ENCODE results near the gene DYNC2LI1.

Gene DYNC2LI1

GRCh38 chr2:43758739-43759138 is 15.1 kb upstream of the DYNC2LI1 start:
- DNase-seq, result no peak
- in situ Hi-C loops (cut with MboI; ENCODE audit: low pct_unique_long_range_greater_than_20kb, low sequenced_read_pairs), result no loop called here

DNA sequence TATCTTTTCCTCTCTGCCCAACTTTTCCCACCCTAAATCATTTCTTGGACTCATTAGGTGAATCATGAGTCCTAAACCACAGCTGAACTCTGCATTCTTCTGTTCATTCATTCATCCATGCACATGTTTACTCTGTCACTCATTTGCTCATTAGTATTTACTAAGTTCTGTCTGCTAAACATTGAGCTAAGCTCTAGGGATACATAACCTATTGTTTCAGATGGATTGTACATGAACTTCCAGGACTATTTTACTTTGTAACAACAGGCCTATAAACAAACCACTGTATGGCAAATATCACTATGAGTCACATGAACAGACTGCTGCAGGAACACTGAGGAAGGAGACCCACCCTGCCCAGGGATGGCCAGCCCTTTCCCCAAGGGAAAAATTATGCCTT is 14.6 kb upstream of the DYNC2LI1 start:
- in situ Hi-C loops (cut with MboI; ENCODE audit: low pct_unique_long_range_greater_than_20kb, low sequenced_read_pairs), result no loop called here
- DNase-seq, result no peak

DNA sequence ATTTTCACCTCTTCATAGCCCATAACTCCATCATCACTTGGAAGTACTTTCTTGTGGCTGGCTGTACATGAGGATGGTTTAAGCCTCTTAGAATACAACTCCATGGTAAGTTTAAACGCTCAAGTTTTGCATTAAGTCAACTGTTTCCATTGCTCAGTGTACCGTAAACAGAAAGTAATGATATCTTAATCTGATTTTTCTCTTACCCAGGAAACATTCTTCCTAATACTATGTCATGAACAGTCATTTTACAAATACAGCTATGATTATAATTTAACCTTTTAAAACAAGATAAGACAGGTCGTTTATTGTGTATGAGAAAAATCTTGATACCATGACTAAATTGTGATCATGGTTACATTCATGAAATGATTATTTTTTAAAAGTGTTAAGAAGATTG is 11.6 kb upstream of the DYNC2LI1 start:
- in situ Hi-C loops (cut with MboI; ENCODE audit: low pct_unique_long_range_greater_than_20kb, low sequenced_read_pairs), result no loop called here
- no peak for DNase-seq

GRCh38 chr2:43763091-43763490 is 10.7 kb upstream of the DYNC2LI1 start:
- no peak for DNase-seq
- in situ Hi-C loops (cut with MboI; ENCODE audit: low pct_unique_long_range_greater_than_20kb, low sequenced_read_pairs), result no loop called here

GRCh38 chr2:43764086-43764705 is 9.6 kb upstream of the DYNC2LI1 start:
- in situ Hi-C loops (cut with MboI; ENCODE audit: low pct_unique_long_range_greater_than_20kb, low sequenced_read_pairs), result no loop called here
- no peak for DNase-seq

GRCh38 chr2:43766006-43766405 is 7.8 kb upstream of the DYNC2LI1 start:
- no peak for DNase-seq
- in situ Hi-C loops (cut with MboI; ENCODE audit: low pct_unique_long_range_greater_than_20kb, low sequenced_read_pairs), result no loop called here

DNA sequence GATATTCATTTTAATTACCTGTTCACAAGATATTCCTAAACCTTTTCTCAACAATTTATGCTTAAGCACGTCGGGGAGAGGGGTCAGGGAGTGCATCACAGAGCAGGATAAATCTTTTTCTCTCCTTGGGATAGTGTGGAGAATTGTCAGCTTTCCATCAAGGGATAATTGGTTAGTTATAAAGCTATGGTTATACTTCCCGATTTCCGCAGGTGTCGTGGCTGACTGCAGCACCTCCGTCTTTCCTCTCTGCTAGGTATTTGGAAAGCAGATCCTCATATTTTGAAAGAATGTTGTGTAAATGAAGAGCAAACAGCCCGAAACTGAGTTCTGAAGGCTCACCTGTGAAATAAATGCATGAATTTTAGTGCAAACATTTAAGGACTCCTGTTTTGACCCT is 778 bp downstream of the DYNC2LI1 start:
- in situ Hi-C loops (cut with MboI; ENCODE audit: low pct_unique_long_range_greater_than_20kb, low sequenced_read_pairs), result no loop called here
- no peak for DNase-seq

GRCh38 chr2:43776324-43776723 is 2.5 kb downstream of the DYNC2LI1 start:
- DNase-seq, result no peak
- in situ Hi-C loops (cut with MboI; ENCODE audit: low pct_unique_long_range_greater_than_20kb, low sequenced_read_pairs), result no loop called here

DNA sequence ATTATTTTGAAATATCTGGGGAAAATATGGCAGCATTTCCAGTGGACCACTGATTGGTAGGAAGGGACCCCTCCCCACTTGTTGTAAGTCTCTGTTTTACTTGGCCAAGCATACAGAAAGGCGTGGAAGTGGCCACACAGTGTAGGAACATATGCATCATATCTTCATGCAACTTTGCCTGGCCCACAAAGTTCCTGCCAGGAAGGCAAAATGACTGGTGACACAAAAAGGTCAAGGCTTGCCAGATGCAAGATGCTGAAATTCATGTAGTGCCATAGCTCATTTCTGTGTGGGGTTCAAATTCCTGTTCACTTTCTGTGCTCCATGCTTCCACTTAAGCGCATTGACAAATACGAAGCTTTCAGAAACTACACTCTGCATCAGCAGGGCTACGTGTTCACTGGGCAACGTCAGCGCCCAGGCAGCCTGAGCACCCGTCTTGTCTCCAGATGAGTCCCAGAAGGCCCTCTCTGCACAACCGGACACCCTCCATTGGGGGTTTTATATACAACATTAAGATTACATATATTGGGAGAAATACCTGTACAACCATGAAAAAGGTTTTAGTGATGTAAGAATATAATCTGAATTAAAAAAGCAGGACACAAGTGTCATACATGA is 3.6 kb downstream of the DYNC2LI1 start:
- in situ Hi-C loops (cut with MboI; ENCODE audit: low pct_unique_long_range_greater_than_20kb, low sequenced_read_pairs), result no loop called here

GRCh38 chr2:43778233-43778632 is 4.4 kb downstream of the DYNC2LI1 start:
- no peak for DNase-seq
- in situ Hi-C loops (cut with MboI; ENCODE audit: low pct_unique_long_range_greater_than_20kb, low sequenced_read_pairs), result no loop called here

More for the DNA sequence above, 3.6 kb downstream of the DYNC2LI1 start:
- DNase-seq, result no peak

DNA sequence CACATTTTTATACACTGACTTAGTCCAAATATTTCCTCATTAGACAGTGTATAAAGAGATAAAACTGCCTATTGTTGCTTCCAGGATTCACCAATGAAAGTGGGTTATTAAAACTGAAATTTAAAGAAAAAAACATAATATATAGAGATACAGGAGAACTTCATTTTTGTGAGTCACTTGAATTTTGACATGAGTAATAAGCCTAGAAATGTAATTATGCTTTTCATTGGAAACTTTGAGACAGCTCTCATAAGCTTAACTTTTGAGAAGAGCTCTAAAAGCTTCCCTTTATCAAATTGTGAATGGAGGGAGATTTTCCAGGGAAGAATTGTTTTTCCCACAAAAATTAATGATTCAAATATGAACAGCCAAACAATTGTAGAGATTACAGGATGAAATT is 14.1 kb downstream of the DYNC2LI1 start:
- DNase-seq, result no peak
- in situ Hi-C loops (cut with MboI; ENCODE audit: low pct_unique_long_range_greater_than_20kb, low sequenced_read_pairs), result no loop called here

DNA sequence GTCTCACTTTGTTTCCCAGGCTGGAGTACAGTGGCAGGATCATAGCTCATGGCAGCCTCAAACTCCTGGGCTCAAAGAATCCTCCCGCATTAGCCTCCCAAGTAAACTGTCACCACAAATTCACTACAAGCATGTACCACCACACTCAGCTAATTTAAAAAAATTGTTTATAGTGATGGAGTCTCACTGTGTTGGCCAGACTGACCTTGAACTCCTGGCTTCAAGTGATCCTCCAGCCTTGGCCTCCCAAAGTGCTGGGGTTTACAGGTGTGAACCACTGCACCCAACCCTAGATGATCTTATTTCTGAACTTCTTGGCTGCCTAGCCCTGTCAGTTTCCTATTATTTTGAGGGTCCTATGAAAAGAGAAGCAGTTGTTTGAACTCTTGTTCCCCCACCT is 14.8 kb downstream of the DYNC2LI1 start:
- in situ Hi-C loops (cut with MboI; ENCODE audit: low pct_unique_long_range_greater_than_20kb, low sequenced_read_pairs), result no loop called here
- no peak for DNase-seq

GRCh38 chr2:43790147-43790546 is 16.3 kb downstream of the DYNC2LI1 start:
- in situ Hi-C loops (cut with MboI; ENCODE audit: low pct_unique_long_range_greater_than_20kb, low sequenced_read_pairs), result no loop called here
- no peak for DNase-seq

GRCh38 chr2:43791035-43791765 is 17.4 kb downstream of the DYNC2LI1 start:
- in situ Hi-C loops (cut with MboI; ENCODE audit: low pct_unique_long_range_greater_than_20kb, low sequenced_read_pairs), result no loop called here

GRCh38 chr2:43792653-43793052 is 18.8 kb downstream of the DYNC2LI1 start:
- DNase-seq, result no peak
- in situ Hi-C loops (cut with MboI; ENCODE audit: low pct_unique_long_range_greater_than_20kb, low sequenced_read_pairs), result no loop called here

More at GRCh38 chr2:43791035-43791765, 17.4 kb downstream of the DYNC2LI1 start:
- DNase-seq, result no peak

GRCh38 chr2:43794956-43795355 is 21.1 kb downstream of the DYNC2LI1 start:
- in situ Hi-C loops (cut with MboI; ENCODE audit: low pct_unique_long_range_greater_than_20kb, low sequenced_read_pairs), result no loop called here
- no peak for DNase-seq

DNA sequence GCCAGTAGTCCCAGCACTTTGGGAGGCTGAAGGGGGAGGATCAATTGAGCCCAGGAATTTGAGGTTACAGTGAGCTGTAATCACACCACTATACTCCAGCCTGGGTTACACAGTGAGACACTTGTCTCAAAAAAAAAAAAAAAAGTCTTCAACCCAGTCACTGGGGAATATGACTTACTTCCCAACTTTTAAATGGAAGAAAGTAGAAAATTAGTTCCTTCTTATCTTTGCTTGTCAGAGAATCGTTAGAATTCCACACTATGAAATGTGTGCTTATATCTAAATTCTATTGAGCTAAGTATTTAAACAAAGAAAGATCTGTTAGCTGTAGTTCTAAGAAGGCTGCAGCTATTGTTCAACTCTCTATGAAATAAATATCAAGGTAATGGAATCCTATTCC is 22.4 kb downstream of the DYNC2LI1 start:
- no peak for DNase-seq
- in situ Hi-C loops (cut with MboI; ENCODE audit: low pct_unique_long_range_greater_than_20kb, low sequenced_read_pairs), result no loop called here

- in situ Hi-C loops (cut with MboI; ENCODE audit: low pct_unique_long_range_greater_than_20kb, low sequenced_read_pairs), result no loop called here
- peak; percentile 18 for DNase-seq
Observed at GRCh38 chr2:43798300-43798699, 24.5 kb downstream of the DYNC2LI1 start.

DNA sequence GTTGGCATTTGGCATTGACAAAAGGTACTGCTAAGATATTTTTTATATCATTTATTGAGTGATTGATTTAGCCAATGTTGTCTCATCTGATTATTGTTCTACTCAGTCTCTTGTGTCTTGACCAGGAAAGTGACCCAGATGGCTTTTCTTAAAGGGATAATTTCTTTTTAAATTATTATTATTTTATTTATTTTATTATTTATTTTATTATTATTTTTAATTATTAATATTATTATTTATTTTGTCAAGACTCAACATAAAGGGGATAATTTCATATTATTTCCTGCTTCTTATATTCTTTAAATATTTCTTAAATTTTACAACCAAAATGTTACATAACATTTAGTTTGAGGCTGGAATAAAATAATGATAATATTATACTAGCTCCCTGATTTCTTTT is 27.1 kb downstream of the DYNC2LI1 start:
- in situ Hi-C loops (cut with MboI; ENCODE audit: low pct_unique_long_range_greater_than_20kb, low sequenced_read_pairs), result no loop called here
- DNase-seq, result no peak

GRCh38 chr2:43802135-43802534 is 28.3 kb downstream of the DYNC2LI1 start:
- in situ Hi-C loops (cut with MboI; ENCODE audit: low pct_unique_long_range_greater_than_20kb, low sequenced_read_pairs), result no loop called here
- DNase-seq, result no peak

GRCh38 chr2:43803113-43803512 is 29.3 kb downstream of the DYNC2LI1 start:
- DNase-seq, result no peak
- in situ Hi-C loops (cut with MboI; ENCODE audit: low pct_unique_long_range_greater_than_20kb, low sequenced_read_pairs), result no loop called here

Data from KBM-7 (cell line).